NCI-H2227 (cell line): ENCODE measurements around the gene DCAF6.
"Not testable (repeated sequence)": the region's sequence is repeated elsewhere in the genome, so short reads cannot be mapped to it uniquely, and the experiment has no call there.

ENCODE experiments used
- DNase-seq: peaks from one replicate; lab custom pipeline; 2025; ENCODE audit not compliant: unreplicated experiment; lab: John Stamatoyannopoulos, UW

The DCAF6 gene

GRCh38 chr1:167936068-167936929, at the start of gene DCAF6:
DCAF6 (plus strand) TSS chr1:167936683; CDS start chr1:167936912, 229 bp downstream.
- peak; percentile 99 for DNase-seq

- DNase-seq = not testable (repeated sequence)
These were observed 49.3 kb upstream of the DCAF6 start for GRCh38 chr1:167887187-167887586.

- DNase-seq = no peak
These were observed 46.1 kb upstream of the DCAF6 start for GRCh38 chr1:167890400-167890799.

- no peak for DNase-seq
These were observed 42.7 kb upstream of the DCAF6 start for GRCh38 chr1:167893798-167894197.

GRCh38 chr1:167898578-167899222, 37.8 kb upstream of the DCAF6 start:
- no peak for DNase-seq

GRCh38 chr1:167899253-167899681, 37.2 kb upstream of the DCAF6 start:
- no peak for DNase-seq

- DNase-seq = no peak
These were observed 35.6 kb upstream of the DCAF6 start for GRCh38 chr1:167900907-167901306.

GRCh38 chr1:167904652-167905130, 31.8 kb upstream of the DCAF6 start:
- DNase-seq = no peak

- peak; percentile 29 for DNase-seq
These were observed 31.3 kb upstream of the DCAF6 start for GRCh38 chr1:167905182-167905581.

GRCh38 chr1:167905671-167906070, 30.8 kb upstream of the DCAF6 start:
- DNase-seq = no peak

- no peak for DNase-seq
These were observed 26.7 kb upstream of the DCAF6 start for GRCh38 chr1:167909691-167910180.

GRCh38 chr1:167910530-167910929, 26.0 kb upstream of the DCAF6 start:
- no peak for DNase-seq

- no peak for DNase-seq
These were observed 25.1 kb upstream of the DCAF6 start for GRCh38 chr1:167911413-167911812.

- no peak for DNase-seq
These were observed 24.2 kb upstream of the DCAF6 start for GRCh38 chr1:167912294-167912693.

- DNase-seq = no peak
These were observed 22.5 kb upstream of the DCAF6 start, which contains the start of gene ADCY10 for GRCh38 chr1:167913895-167914496. ADCY10 (minus strand) TSS chr1:167914134; CDS start chr1:167905140, 8,994 bp downstream.

GRCh38 chr1:167915569-167915968, 20.9 kb upstream of the DCAF6 start:
- no peak for DNase-seq

- DNase-seq = no peak
These were observed 19.5 kb upstream of the DCAF6 start for GRCh38 chr1:167916766-167917511.

GRCh38 chr1:167922023-167922422, 14.5 kb upstream of the DCAF6 start:
- DNase-seq = no peak

- DNase-seq = no peak
These were observed 13.8 kb upstream of the DCAF6 start for GRCh38 chr1:167922611-167923074.

- no peak for DNase-seq
These were observed 13.0 kb upstream of the DCAF6 start for GRCh38 chr1:167923324-167924056.
